Measurements from ENCODE around the gene RAP1GDS1. TPM values are rescaled to one million over a fixed set of nuclear protein-coding genes. Genes with fewer than 3 reads are reported as not detected.
"Not testable (repeated sequence)": the region's sequence is repeated elsewhere in the genome, so short reads cannot be mapped to it uniquely, and the experiment has no call there.

Gene RAP1GDS1
- total RNA-seq, 2 donors from 2014 or later, result 41.0 to 47.0 TPM

GRCh38 chr4:98433691-98434090, 172.5 kb downstream of the RAP1GDS1 start:
- Mint-ChIP-seq H3K27ac (no peak overlapping the region), H3K27me3 (no peaks in the 10 kb centered on the region), H3K4me3 (no peak overlapping the region), H3K4me1 (no peaks in the 10 kb centered on the region), H3K36me3 (ENCODE audit: low read depth) (peaks cover 2% of the 10 kb centered on the region)
- H3K9me3 ChIP-seq (ENCODE audit: control insufficient read depth, low read length, poor library complexity, severe bottlenecking), result no peaks in the 10 kb centered on the region
- DNase-seq, result no peak
- no peak for ATAC-seq

- ATAC-seq (no peak), DNase-seq (no peak)
- Mint-ChIP-seq H3K4me1 (no peaks in the 10 kb centered on the region), H3K27ac (no peak overlapping the region), H3K4me3 (no peak overlapping the region), H3K27me3 (no peaks in the 10 kb centered on the region), H3K36me3 (ENCODE audit: low read depth) (peaks cover 4% of the 10 kb centered on the region)
- no peaks in the 10 kb centered on the region for H3K9me3 ChIP-seq (ENCODE audit: control insufficient read depth, low read length, poor library complexity, severe bottlenecking)
Observed at GRCh38 chr4:98434816-98435215, 173.6 kb downstream of the RAP1GDS1 start.

GRCh38 chr4:98444371-98444770, 183.2 kb downstream of the RAP1GDS1 start:
- H3K9me3 ChIP-seq (ENCODE audit: control insufficient read depth, low read length, poor library complexity, severe bottlenecking), result no peaks in the 10 kb centered on the region
- Mint-ChIP-seq H3K27me3 (no peaks in the 10 kb centered on the region), H3K27ac (no peak overlapping the region), H3K4me1 (peaks cover 29% of the 10 kb centered on the region), H3K36me3 (ENCODE audit: low read depth) (peaks cover 7% of the 10 kb centered on the region), H3K4me3 (no peak overlapping the region)
- ATAC-seq (no peak), DNase-seq (no peak)

GRCh38 chr4:98446499-98447375, 185.6 kb downstream of the RAP1GDS1 start:
- H3K27ac Mint-ChIP-seq, result peak overlapping the region; percentile 94
- peak; percentile 95 for ATAC-seq
- no peaks in the 10 kb centered on the region for H3K27me3 Mint-ChIP-seq
- peak; percentile 15 to 33 (median 22) for DNase-seq
- peaks cover 37% of the 10 kb centered on the region for H3K4me1 Mint-ChIP-seq
- peak overlapping the region; percentile 83 for H3K4me3 Mint-ChIP-seq
- H3K9me3 ChIP-seq (ENCODE audit: control insufficient read depth, low read length, poor library complexity, severe bottlenecking), result no peaks in the 10 kb centered on the region
- H3K36me3 Mint-ChIP-seq (ENCODE audit: low read depth), result peaks cover 5% of the 10 kb centered on the region

DNA sequence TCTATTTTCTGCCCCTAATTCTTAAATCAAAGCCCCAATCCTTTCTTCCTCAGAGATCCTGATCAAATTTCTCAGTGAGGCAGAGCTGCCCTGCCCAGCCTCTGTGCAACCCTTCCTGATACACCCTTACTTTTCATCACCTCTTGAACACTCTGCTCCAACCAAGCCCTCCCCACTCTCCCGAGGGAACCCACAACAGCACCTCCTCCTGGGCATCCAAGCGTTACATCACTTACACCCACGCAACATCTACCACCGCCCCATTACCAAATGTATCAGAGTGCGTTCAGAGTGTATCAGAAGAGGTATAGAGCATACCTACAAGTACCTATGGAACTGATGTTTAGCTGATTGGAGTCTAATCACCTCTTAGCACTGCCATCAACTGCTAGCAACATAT, 186.5 kb downstream of the RAP1GDS1 start:
- Mint-ChIP-seq H3K27me3 (no peaks in the 10 kb centered on the region), H3K4me1 (peaks cover 37% of the 10 kb centered on the region), H3K27ac (peak overlapping the region; percentile 94), H3K4me3 (peak overlapping the region; percentile 83), H3K36me3 (ENCODE audit: low read depth) (peaks cover 2% of the 10 kb centered on the region)
- H3K9me3 ChIP-seq (ENCODE audit: control insufficient read depth, low read length, poor library complexity, severe bottlenecking), result no peaks in the 10 kb centered on the region
- no peak for ATAC-seq
- no peak for DNase-seq

- Mint-ChIP-seq H3K36me3 (ENCODE audit: low read depth) (peaks cover 2% of the 10 kb centered on the region), H3K4me3 (peak overlapping the region; percentile 19), H3K27me3 (no peaks in the 10 kb centered on the region), H3K4me1 (peaks cover 42% of the 10 kb centered on the region), H3K27ac (peak overlapping the region; percentile 94)
- ATAC-seq (no peak), DNase-seq (no peak)
- no peaks in the 10 kb centered on the region for H3K9me3 ChIP-seq (ENCODE audit: control insufficient read depth, low read length, poor library complexity, severe bottlenecking)
Observed at GRCh38 chr4:98448908-98449307, 187.7 kb downstream of the RAP1GDS1 start.

- H3K9me3 ChIP-seq (ENCODE audit: control insufficient read depth, low read length, poor library complexity, severe bottlenecking), result no peaks in the 10 kb centered on the region
- no peaks in the 10 kb centered on the region for H3K27me3 Mint-ChIP-seq
- no peak for ATAC-seq
- no peak overlapping the region for H3K4me3 Mint-ChIP-seq
- H3K36me3 Mint-ChIP-seq (ENCODE audit: low read depth), result peaks cover 2% of the 10 kb centered on the region
- H3K27ac Mint-ChIP-seq, result no peak overlapping the region
- DNase-seq, result no peak
- H3K4me1 Mint-ChIP-seq, result peaks cover 30% of the 10 kb centered on the region
Observed at GRCh38 chr4:98452091-98452490, 190.9 kb downstream of the RAP1GDS1 start.

DNA sequence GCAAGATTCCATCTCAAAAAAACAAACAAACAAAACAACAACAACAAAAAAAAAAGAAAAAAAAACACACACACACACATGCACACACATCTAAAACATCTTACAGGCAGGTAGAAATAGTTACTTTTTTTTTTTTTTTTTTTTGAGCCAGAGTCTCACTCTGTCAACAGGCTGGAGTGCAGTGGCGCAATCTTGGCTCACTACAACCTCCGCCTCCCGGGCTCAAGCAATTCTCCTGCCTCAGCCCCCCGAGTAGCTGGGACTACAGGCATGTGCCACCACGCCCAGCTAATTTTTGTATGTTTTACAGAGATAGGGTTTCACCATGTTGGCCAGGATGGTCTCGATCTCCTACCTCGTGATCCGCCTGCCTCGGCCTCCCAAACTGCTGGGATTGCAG, 196.2 kb downstream of the RAP1GDS1 start:
- peaks cover 11% of the 10 kb centered on the region for H3K4me1 Mint-ChIP-seq
- ATAC-seq, result not testable (repeated sequence)

GRCh38 chr4:98461121-98461865, 200.1 kb downstream of the RAP1GDS1 start:
- ATAC-seq, H3K4me1 Mint-ChIP-seq, H3K27ac Mint-ChIP-seq: not testable (repeated sequence)

More for the DNA sequence above, 196.2 kb downstream of the RAP1GDS1 start:
- not testable (repeated sequence) for H3K4me3 Mint-ChIP-seq; DNase-seq; H3K36me3 Mint-ChIP-seq (ENCODE audit: low read depth); H3K27me3 Mint-ChIP-seq; H3K9me3 ChIP-seq (ENCODE audit: control insufficient read depth, low read length, poor library complexity, severe bottlenecking); H3K27ac Mint-ChIP-seq

DNA sequence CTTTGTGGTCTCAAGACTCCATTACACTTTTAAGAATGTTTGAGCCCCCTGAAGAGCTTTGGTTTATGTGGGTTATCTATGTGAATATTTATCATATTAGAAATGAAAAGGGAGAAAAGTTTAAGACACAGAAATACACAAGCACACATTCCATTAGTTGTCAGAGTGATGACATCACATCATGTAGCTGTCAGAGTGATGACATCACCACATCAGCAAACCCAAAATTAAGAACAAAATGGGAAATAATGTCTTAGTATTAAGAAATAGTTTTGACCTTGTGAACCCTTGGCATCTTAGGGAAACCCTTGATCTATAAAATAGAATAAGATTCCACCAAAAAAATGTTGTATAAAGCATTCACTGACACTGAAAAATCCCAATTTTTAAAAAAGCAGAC, 201.3 kb downstream of the RAP1GDS1 start:
- Mint-ChIP-seq H3K27me3 (no peaks in the 10 kb centered on the region), H3K27ac (no peak overlapping the region), H3K4me3 (no peak overlapping the region), H3K4me1 (peaks cover 7% of the 10 kb centered on the region), H3K36me3 (ENCODE audit: low read depth) (no peaks in the 10 kb centered on the region)
- DNase-seq, result no peak
- no peaks in the 10 kb centered on the region for H3K9me3 ChIP-seq (ENCODE audit: control insufficient read depth, low read length, poor library complexity, severe bottlenecking)
- ATAC-seq, result no peak

More at GRCh38 chr4:98461121-98461865, 200.1 kb downstream of the RAP1GDS1 start:
- not testable (repeated sequence) for H3K9me3 ChIP-seq (ENCODE audit: control insufficient read depth, low read length, poor library complexity, severe bottlenecking); H3K27me3 Mint-ChIP-seq; H3K4me3 Mint-ChIP-seq; H3K36me3 Mint-ChIP-seq (ENCODE audit: low read depth); DNase-seq

- ATAC-seq (no peak), DNase-seq (no peak)
- Mint-ChIP-seq H3K4me3 (peak overlapping the region; percentile 82), H3K27me3 (no peaks in the 10 kb centered on the region), H3K4me1 (peaks cover 19% of the 10 kb centered on the region), H3K36me3 (ENCODE audit: low read depth) (peaks cover 2% of the 10 kb centered on the region), H3K27ac (peak overlapping the region; percentile 37)
- H3K9me3 ChIP-seq (ENCODE audit: control insufficient read depth, low read length, poor library complexity, severe bottlenecking), result no peaks in the 10 kb centered on the region
Observed at GRCh38 chr4:98466868-98467599, 205.8 kb downstream of the RAP1GDS1 start.

- peak; percentile 94 for ATAC-seq
Observed at GRCh38 chr4:98467627-98468072, 206.5 kb downstream of the RAP1GDS1 start.

DNA sequence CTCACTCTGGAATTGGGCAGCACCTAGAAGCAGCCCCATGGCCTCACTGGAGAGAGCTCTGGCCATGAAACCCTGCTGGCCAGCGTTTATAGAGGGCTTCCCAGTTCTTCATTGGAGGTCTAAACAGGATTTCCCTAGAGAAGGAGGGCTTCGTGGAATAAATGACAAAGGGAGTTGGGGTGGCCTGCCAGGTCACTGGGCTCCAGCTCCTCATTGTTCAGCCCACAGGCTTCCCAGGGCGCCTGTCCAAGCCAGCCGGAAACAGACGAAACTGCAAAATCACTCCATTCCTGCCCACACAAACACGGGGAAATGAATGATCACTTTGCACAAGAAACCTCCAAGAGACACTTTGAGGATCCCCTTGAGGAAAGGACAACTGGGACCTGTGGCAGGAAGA, 207.5 kb downstream of the RAP1GDS1 start:
- Mint-ChIP-seq H3K27ac (no peak overlapping the region), H3K4me1 (peaks cover 21% of the 10 kb centered on the region), H3K4me3 (no peak overlapping the region), H3K27me3 (no peaks in the 10 kb centered on the region), H3K36me3 (ENCODE audit: low read depth) (peaks cover 10% of the 10 kb centered on the region)
- DNase-seq (no peak), ATAC-seq (no peak)
- H3K9me3 ChIP-seq (ENCODE audit: control insufficient read depth, low read length, poor library complexity, severe bottlenecking), result no peaks in the 10 kb centered on the region

More at GRCh38 chr4:98467627-98468072, 206.5 kb downstream of the RAP1GDS1 start:
- H3K27me3 Mint-ChIP-seq, result no peaks in the 10 kb centered on the region
- peak overlapping the region; percentile 82 for H3K4me3 Mint-ChIP-seq
- DNase-seq, result peak; percentile 25 to 53 (median 32)
- H3K4me1 Mint-ChIP-seq, result peaks cover 20% of the 10 kb centered on the region
- peaks cover 6% of the 10 kb centered on the region for H3K36me3 Mint-ChIP-seq (ENCODE audit: low read depth)
- H3K27ac Mint-ChIP-seq, result no peak overlapping the region
- no peaks in the 10 kb centered on the region for H3K9me3 ChIP-seq (ENCODE audit: control insufficient read depth, low read length, poor library complexity, severe bottlenecking)
